Duodenal mucosa (tissue), 2 donors: ENCODE results near the gene ZBTB20.
"Not testable (repeated sequence)": the region's sequence is repeated elsewhere in the genome, so short reads cannot be mapped to it uniquely, and the experiment has no call there.

Experiments
- H3K27ac ChIP-seq: one replicate; pipeline ENCODE4 v1.7.0; 2013; ENCODE audit warnings: low read depth, low read length
- H3K27me3 ChIP-seq, 2 donors: one replicate each; pipeline ENCODE4 v1.7.0; 2013; ENCODE audit warnings: low read length in 2 of 2, control low read depth in 1 of 2; ENCODE audit not compliant: insufficient read depth in 2 of 2, control insufficient read depth in 1 of 2
- H3K36me3 ChIP-seq, 2 donors: one replicate each; pipeline ENCODE4 v1.7.0; 2013; ENCODE audit warnings: low read length in 2 of 2, control low read depth in 1 of 2; ENCODE audit not compliant: insufficient read depth in 2 of 2, control insufficient read depth in 1 of 2
- H3K4me1 ChIP-seq, 2 donors: one replicate each; pipeline ENCODE4 v1.7.0; 2013; ENCODE audit warnings: low read length in 2 of 2, control low read depth in 1 of 2; ENCODE audit not compliant: insufficient read depth in 2 of 2, control insufficient read depth in 1 of 2
- H3K4me3 ChIP-seq, 2 donors: one replicate each; pipeline ENCODE4 v1.7.0; 2013; ENCODE audit warnings: low read length in 2 of 2, low read depth in 1 of 2
- H3K9ac ChIP-seq, 2 donors: one replicate each; pipeline ENCODE4 v1.7.0; 2013; ENCODE audit warnings: low read length in 2 of 2, low read depth in 1 of 2
- H3K9me3 ChIP-seq, 2 donors: one replicate each; pipeline ENCODE4 v1.7.0; 2013; ENCODE audit warnings: low read length in 2 of 2, control low read depth in 1 of 2; ENCODE audit not compliant: control insufficient read depth in 1 of 2

Gene ZBTB20

DNA sequence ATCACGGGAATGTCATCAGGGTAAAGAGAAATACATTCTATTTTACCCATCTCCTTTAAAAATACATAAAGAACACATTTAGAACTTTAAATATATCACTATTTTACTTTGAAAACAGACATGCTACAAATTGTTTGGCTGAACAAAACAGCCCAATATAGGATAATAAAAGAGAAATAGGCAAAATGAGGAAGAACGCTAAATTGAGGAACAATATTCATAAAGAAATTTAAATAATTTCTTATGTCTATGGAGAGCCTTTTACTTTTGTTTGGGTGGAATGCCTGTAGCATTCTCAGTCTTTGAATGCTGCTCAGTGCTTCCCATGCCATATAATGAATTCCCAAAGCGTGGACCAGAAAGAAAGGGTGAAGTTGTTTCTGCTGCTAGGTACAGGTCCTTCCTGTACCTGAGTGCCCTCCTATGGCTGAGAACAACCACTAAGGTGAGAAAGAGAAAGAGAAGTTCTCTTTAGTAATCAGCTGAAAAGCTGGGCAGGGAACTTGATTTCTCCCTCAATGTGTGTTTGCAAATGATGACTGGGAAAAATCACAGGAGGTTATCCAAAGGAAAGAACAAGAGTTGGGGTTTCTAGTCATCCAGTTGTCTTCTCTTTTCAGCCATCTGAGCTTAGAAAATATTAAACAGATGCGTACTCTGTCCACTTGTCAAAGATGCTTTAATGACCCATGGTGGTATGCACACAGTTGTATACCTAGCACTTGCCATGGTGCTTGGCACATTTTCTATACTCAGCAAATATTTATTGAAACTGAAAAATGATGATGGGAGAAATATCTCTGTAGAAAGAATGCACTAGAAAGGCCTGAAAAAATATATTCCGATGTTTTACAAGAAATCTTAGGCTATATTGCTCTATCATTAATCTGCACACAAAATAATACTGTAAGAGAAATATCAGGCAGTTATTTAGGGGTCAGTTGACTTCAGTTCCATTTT, 448.7 kb downstream of the ZBTB20 start:
- H3K36me3 ChIP-seq = no peaks in the 10 kb centered on the region
- no peak overlapping the region for H3K27ac ChIP-seq
- H3K9me3 ChIP-seq = no peaks in the 10 kb centered on the region
- H3K4me3 ChIP-seq = no peak overlapping the region
- H3K9ac ChIP-seq = no peak overlapping the region
- no peaks in the 10 kb centered on the region for H3K27me3 ChIP-seq
- H3K4me1 ChIP-seq = no peaks in the 10 kb centered on the region

DNA sequence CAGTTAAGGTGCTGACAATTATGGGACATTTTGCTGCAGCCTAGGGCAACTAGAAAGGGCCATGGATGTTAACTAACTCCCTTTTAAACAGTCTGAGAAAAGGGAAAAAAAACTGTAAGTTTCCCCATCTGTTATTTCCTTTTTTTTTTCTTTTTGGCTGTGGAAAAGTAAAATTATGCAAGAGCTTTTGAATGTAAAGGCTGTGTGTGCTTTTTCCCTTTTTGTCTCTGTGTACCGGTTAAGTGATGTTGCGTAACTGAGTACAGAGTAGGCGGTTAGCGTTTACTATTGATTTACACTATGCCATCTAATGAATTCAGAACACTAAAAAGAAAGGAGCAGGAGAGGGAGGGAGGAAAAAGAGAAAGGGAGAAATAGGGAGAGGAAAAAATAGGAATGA, 449.7 kb downstream of the ZBTB20 start:
- no peak overlapping the region for H3K27ac ChIP-seq
- H3K36me3 ChIP-seq = no peaks in the 10 kb centered on the region
- no peak overlapping the region for H3K4me3 ChIP-seq

DNA sequence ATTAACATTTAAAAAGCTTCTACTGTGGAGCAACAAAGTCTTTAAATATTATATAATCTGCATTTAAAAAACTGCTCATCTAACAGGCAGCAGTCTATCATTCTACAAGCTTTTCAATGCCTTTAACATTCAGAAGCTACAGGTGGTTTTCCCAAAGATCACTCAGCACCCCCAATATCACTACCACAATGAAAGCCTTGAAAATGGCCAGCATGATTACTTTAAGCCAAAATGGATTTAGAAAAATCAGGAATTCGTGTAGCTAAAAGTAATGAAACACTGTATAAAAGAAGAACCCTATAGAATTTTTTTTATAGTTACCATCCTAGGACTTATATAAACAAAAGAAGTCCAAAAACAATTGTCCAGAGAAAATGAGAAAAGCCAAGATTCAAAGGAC, 452.8 kb downstream of the ZBTB20 start:
- Histone ChIP-seq H3K27me3 (no peaks in the 10 kb centered on the region), H3K4me3 (no peak overlapping the region), H3K9me3 (no peaks in the 10 kb centered on the region), H3K36me3 (no peaks in the 10 kb centered on the region), H3K27ac (no peak overlapping the region), H3K4me1 (no peaks in the 10 kb centered on the region), H3K9ac (no peak overlapping the region)

More for the DNA sequence above, 449.7 kb downstream of the ZBTB20 start:
- Histone ChIP-seq H3K4me1 (no peaks in the 10 kb centered on the region), H3K9me3 (no peaks in the 10 kb centered on the region), H3K9ac (no peak overlapping the region), H3K27me3 (no peaks in the 10 kb centered on the region)

GRCh38 chr3:114691871-114692270, 455.2 kb downstream of the ZBTB20 start:
- Histone ChIP-seq H3K36me3 (no peaks in the 10 kb centered on the region), H3K9ac (no peak overlapping the region), H3K27ac (no peak overlapping the region), H3K9me3 (no peaks in the 10 kb centered on the region), H3K4me3 (no peak overlapping the region), H3K27me3 (no peaks in the 10 kb centered on the region), H3K4me1 (no peaks in the 10 kb centered on the region)

DNA sequence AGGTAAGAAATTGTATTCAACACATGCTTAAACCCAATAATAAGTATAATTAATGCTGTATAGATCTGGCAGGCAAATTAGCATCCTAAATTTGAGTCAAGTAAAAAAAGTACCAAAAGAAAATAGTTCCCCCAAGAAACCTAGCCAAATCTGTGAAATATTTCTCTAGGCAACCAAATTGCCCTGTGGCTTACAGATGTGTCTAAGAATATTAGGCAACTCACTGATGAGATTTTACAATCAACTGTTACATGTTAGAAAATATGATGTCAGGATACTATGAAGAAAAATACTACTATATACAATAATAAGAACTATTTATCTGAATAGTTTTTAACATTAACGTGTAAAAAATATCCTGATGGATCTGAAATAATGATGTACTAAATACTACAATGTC, 456.2 kb downstream of the ZBTB20 start:
- no peaks in the 10 kb centered on the region for H3K36me3 ChIP-seq
- H3K27ac ChIP-seq = no peak overlapping the region
- no peak overlapping the region for H3K9ac ChIP-seq
- H3K9me3 ChIP-seq = no peaks in the 10 kb centered on the region
- no peak overlapping the region for H3K4me3 ChIP-seq
- H3K27me3 ChIP-seq = no peaks in the 10 kb centered on the region
- no peaks in the 10 kb centered on the region for H3K4me1 ChIP-seq

DNA sequence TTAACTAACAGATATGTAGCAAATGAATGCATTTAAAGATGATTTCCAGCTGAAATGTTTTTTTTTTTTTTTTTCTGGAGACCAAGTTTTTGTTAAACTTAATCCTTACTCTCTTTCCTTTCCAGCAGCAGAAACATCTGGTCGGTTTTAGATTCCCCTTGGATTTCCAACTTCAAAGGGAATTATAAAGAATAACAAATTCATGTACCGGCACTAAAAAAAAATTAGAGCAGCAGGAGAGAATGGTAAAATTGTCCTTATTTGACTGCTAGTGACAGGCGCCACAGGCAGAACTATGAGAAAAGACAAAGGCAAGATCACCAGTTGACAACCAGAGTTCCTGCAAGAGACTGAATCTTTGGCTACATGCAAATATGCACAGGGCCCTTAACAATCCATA, 459.9 kb downstream of the ZBTB20 start:
- H3K9me3 ChIP-seq = no peaks in the 10 kb centered on the region
- no peak overlapping the region for H3K4me3 ChIP-seq
- no peak overlapping the region for H3K27ac ChIP-seq
- no peaks in the 10 kb centered on the region for H3K36me3 ChIP-seq
- H3K4me1 ChIP-seq = no peaks in the 10 kb centered on the region
- H3K27me3 ChIP-seq = no peaks in the 10 kb centered on the region
- H3K9ac ChIP-seq = no peak overlapping the region

DNA sequence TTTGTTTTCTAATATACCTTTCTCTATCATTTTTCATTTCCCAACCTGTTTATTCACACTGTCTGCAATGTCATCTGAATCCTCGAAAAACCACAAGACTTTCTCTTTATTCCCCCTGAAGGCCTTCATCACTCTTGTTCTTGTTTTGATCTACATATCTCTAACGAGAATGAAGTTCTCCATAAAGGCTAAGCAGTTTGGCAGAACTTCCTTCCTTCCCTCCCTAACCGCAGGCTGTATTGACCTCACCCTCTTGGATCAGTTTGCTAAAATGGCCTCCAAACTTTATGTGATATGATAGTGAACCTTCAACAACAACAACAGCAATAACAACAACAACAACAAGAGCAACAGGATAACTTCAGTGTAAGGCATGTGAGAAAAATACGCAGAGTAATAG, 460.5 kb downstream of the ZBTB20 start:
- Histone ChIP-seq H3K27me3 (no peaks in the 10 kb centered on the region), H3K4me3 (no peak overlapping the region), H3K27ac (no peak overlapping the region), H3K9ac (no peak overlapping the region), H3K9me3 (no peaks in the 10 kb centered on the region), H3K36me3 (no peaks in the 10 kb centered on the region), H3K4me1 (no peaks in the 10 kb centered on the region)

- Histone ChIP-seq H3K4me3 (no peak overlapping the region), H3K4me1 (no peaks in the 10 kb centered on the region), H3K9ac (no peak overlapping the region), H3K27me3 (no peaks in the 10 kb centered on the region), H3K27ac (no peak overlapping the region), H3K9me3 (no peaks in the 10 kb centered on the region), H3K36me3 (no peaks in the 10 kb centered on the region)
Observed at GRCh38 chr3:114685161-114685560, 461.9 kb downstream of the ZBTB20 start.

GRCh38 chr3:114680299-114680698, 466.8 kb downstream of the ZBTB20 start:
- Histone ChIP-seq H3K9ac (no peak overlapping the region), H3K9me3 (no peaks in the 10 kb centered on the region), H3K27ac (no peak overlapping the region), H3K4me1 (no peaks in the 10 kb centered on the region), H3K27me3 (no peaks in the 10 kb centered on the region), H3K4me3 (no peak overlapping the region), H3K36me3 (no peaks in the 10 kb centered on the region)

GRCh38 chr3:114679773-114680172, 467.3 kb downstream of the ZBTB20 start:
- H3K9me3 ChIP-seq, H3K4me3 ChIP-seq: not testable (repeated sequence)

More at GRCh38 chr3:114679773-114680172, 467.3 kb downstream of the ZBTB20 start:
- not testable (repeated sequence) for H3K27ac ChIP-seq, H3K4me1 ChIP-seq, H3K9ac ChIP-seq, H3K27me3 ChIP-seq, H3K36me3 ChIP-seq
